Stimulated activated CD4-positive, alpha-beta T cell treated with anti-CD3 and anti-CD28 coated beads, Interleukin-15, amount 100 ng/mL, for 24 hours (primary cell): ENCODE measurements around the gene CRYAB.
"Not testable (repeated sequence)": the region's sequence is repeated elsewhere in the genome, so short reads cannot be mapped to it uniquely, and the experiment has no call there.

Experiments
- DNase-seq: peaks from one replicate; pipeline ENCODE4 v3.0.0-alpha.2; 2020

CRYAB gene

GRCh38 chr11:111905411-111905810 lies 6.2 kb downstream of the CRYAB start:
- DNase-seq = no peak

- no peak for DNase-seq
Observed at GRCh38 chr11:111886844-111887243, 24.7 kb downstream of the CRYAB start.

- no peak for DNase-seq
Observed at GRCh38 chr11:111886032-111886431, 25.5 kb downstream of the CRYAB start.

- DNase-seq = not testable (repeated sequence)
Observed at GRCh38 chr11:111885053-111885452, 26.5 kb downstream of the CRYAB start.

GRCh38 chr11:111882202-111882601 lies 29.4 kb downstream of the CRYAB start:
- DNase-seq = no peak

- DNase-seq = no peak
Observed at GRCh38 chr11:111879637-111879960, 32.0 kb downstream of the CRYAB start.

- peak; percentile 96 for DNase-seq
Observed at GRCh38 chr11:111878849-111879636, 32.5 kb downstream of the CRYAB start, which contains the start of the genes CFAP68 and FDXACB1. CFAP68 (plus strand) TSS chr11:111879541; CDS start chr11:111879561, 20 bp downstream. FDXACB1 (minus strand) TSS chr11:111879165; CDS start chr11:111879132, 33 bp downstream.

- DNase-seq = no peak
Observed at GRCh38 chr11:111878385-111878848, 33.2 kb downstream of the CRYAB start.

- no peak for DNase-seq
Observed at GRCh38 chr11:111871693-111872161, 39.8 kb downstream of the CRYAB start.

- DNase-seq = peak; percentile 92
Observed at GRCh38 chr11:111870886-111871692, 40.5 kb downstream of the CRYAB start, which contains the start of gene ALG9. ALG9 (minus strand) TSS chr11:111871581; CDS start chr11:111871482, 99 bp downstream.

GRCh38 chr11:111870522-111870885 lies 41.1 kb downstream of the CRYAB start:
- no peak for DNase-seq

GRCh38 chr11:111870113-111870512 lies 41.5 kb downstream of the CRYAB start:
- no peak for DNase-seq

- no peak for DNase-seq
Observed at GRCh38 chr11:111860257-111860656, 51.3 kb downstream of the CRYAB start.
